IMR-90 (cell line): Measurements from ENCODE around the gene BMP7. TPM values are rescaled to one million over a fixed set of nuclear protein-coding genes. Genes with fewer than 3 reads are reported as not detected.

Experiments
- ATAC-seq: fragments of 200-7000 bp; cut with Tn5 transposase; 2 replicates; pipeline ENCODE4 v1.9.1; 2020; ENCODE audit warnings: low read depth, mild to moderate bottlenecking, moderate library complexity
- BruUV-seq: library from RNA; stranded (reverse); fragments of 400-500 nt; replicated peaks from 2 replicates; lab custom pipeline; 2021; lab: Mats Ljungman, UMichigan
- CTCF ChIA-PET: fragments of 300-600 bp; formaldehyde crosslinking; extraction: SDS; loops from one replicate; lab custom pipeline; 2021; ENCODE audit warnings: antibody characterized with exemption; lab: Yijun Ruan, JAX
- POLR2A ChIA-PET: fragments of 300-600 bp; sonication (Branson Sonifier 250); formaldehyde crosslinking; loops from one replicate; lab custom pipeline; 2022; ENCODE audit warnings: antibody characterized with exemption; ENCODE audit not compliant: unreplicated experiment; lab: Charles Lee
- DNase-seq: peaks from one replicate; pipeline ENCODE4 v3.0.0; 2013
- H2AFZ ChIP-seq: replicated peaks from 2 replicates; pipeline ENCODE3; 2013; ENCODE audit warnings: low read length, mild to moderate bottlenecking; ENCODE audit not compliant: poor library complexity
- H2AK5ac ChIP-seq: 2 replicates; pipeline ENCODE4 v1.6.1; 2013; ENCODE audit warnings: low read depth, low read length, inconsistent platforms
- H2AK9ac ChIP-seq: replicated peaks from 2 replicates; pipeline ENCODE3; 2013; ENCODE audit warnings: mild to moderate bottlenecking, low read depth, low read length, moderate library complexity; ENCODE audit not compliant: poor library complexity
- H2BK120ac ChIP-seq: 2 replicates; pipeline ENCODE4 v1.6.1; 2013; ENCODE audit warnings: low read depth, low read length, inconsistent platforms
- H2BK15ac ChIP-seq: 3 replicates; pipeline ENCODE4 v1.6.1; 2013; ENCODE audit warnings: low read depth, low read length, inconsistent platforms
- H2BK20ac ChIP-seq: 2 replicates; pipeline ENCODE4 v1.6.1; 2013; ENCODE audit warnings: low read depth, mild to moderate bottlenecking, inconsistent platforms, low read length, moderate library complexity
- H2BK5ac ChIP-seq: 2 replicates; pipeline ENCODE4 v1.6.1; 2013; ENCODE audit warnings: mild to moderate bottlenecking, low read depth, low read length, inconsistent platforms; ENCODE audit not compliant: poor library complexity, severe bottlenecking
- H3K14ac ChIP-seq: replicated peaks from 2 replicates; pipeline ENCODE4 v1.6.1; 2013; ENCODE audit warnings: low read depth, low read length, inconsistent platforms
- H3K18ac ChIP-seq: 2 replicates; pipeline ENCODE4 v1.6.1; 2013; ENCODE audit warnings: low read depth, low read length, control low read depth
- H3K23ac ChIP-seq: 2 replicates; pipeline ENCODE4 v1.6.1; 2013; ENCODE audit warnings: low read depth, low read length, inconsistent platforms
- H3K27ac ChIP-seq: 2 replicates; pipeline ENCODE4 v1.5.1; 2013; ENCODE audit warnings: mild to moderate bottlenecking, control low read depth, low read length; ENCODE audit not compliant: insufficient read depth
- H3K27me3 ChIP-seq: 2 replicates; pipeline ENCODE4 v1.6.1; 2013; ENCODE audit warnings: low read length; ENCODE audit not compliant: control insufficient read depth, insufficient read depth
- H3K36me3 ChIP-seq: 2 replicates; pipeline ENCODE4 v1.6.1; 2013; ENCODE audit warnings: low read length, mixed read lengths; ENCODE audit not compliant: control insufficient read depth, insufficient read depth
- H3K4ac ChIP-seq: 2 replicates; pipeline ENCODE4 v1.6.1; 2013; ENCODE audit warnings: low read depth, low read length, inconsistent platforms
- H3K4me1 ChIP-seq: 2 replicates; pipeline ENCODE4 v1.6.1; 2013; ENCODE audit warnings: low read length, mixed read lengths; ENCODE audit not compliant: control insufficient read depth, insufficient read depth
- H3K4me2 ChIP-seq: 2 replicates; pipeline ENCODE4 v1.6.1; 2013; ENCODE audit warnings: low read depth, mild to moderate bottlenecking, control low read depth, low read length, moderate library complexity
- H3K4me3 ChIP-seq: 2 replicates; pipeline ENCODE4 v1.5.1; 2013; ENCODE audit warnings: low read depth, mild to moderate bottlenecking, control low read depth, low read length, moderate library complexity; ENCODE audit not compliant: insufficient read depth
- H3K56ac ChIP-seq: 2 replicates; pipeline ENCODE4 v1.6.1; 2013; ENCODE audit warnings: low read length, inconsistent platforms; ENCODE audit not compliant: insufficient read depth; ENCODE audit errors: extremely low read depth
- H3K79me1 ChIP-seq, 2 experiments: 2 replicates each; pipeline ENCODE4 v1.6.1; 2013; ENCODE audit warnings: low read length in 2 of 2, inconsistent platforms in 1 of 2, low read depth in 1 of 2
- H3K9ac ChIP-seq: 2 replicates; pipeline ENCODE4 v1.6.1; 2013; ENCODE audit warnings: low read depth, low read length, control low read depth
- H3K9me1 ChIP-seq: 2 replicates; pipeline ENCODE4 v1.6.1; 2013; ENCODE audit warnings: low read length, inconsistent platforms; ENCODE audit not compliant: insufficient read depth
- H3K9me3 ChIP-seq: 2 replicates; pipeline ENCODE4 v1.6.1; 2013; ENCODE audit warnings: low read length; ENCODE audit not compliant: control insufficient read depth, insufficient read depth
- H4K20me1 ChIP-seq: 2 replicates; pipeline ENCODE4 v1.6.1; 2013; ENCODE audit warnings: low read length, inconsistent platforms; ENCODE audit not compliant: insufficient read depth
- H4K5ac ChIP-seq: 2 replicates; pipeline ENCODE4 v1.6.1; 2013; ENCODE audit warnings: mild to moderate bottlenecking, low read depth, low read length, control low read depth
- H4K8ac ChIP-seq, 2 experiments: 2 replicates each; pipeline ENCODE4 v1.6.1; 2013; ENCODE audit warnings: low read depth in 2 of 2, low read length in 2 of 2, control low read depth in 1 of 2, inconsistent platforms in 1 of 2
- H4K91ac ChIP-seq: 2 replicates; pipeline ENCODE4 v1.6.1; 2013; ENCODE audit warnings: low read depth, low read length, inconsistent platforms; ENCODE audit not compliant: insufficient read depth
- BHLHE40 ChIP-seq: fragments of 150-350 bp; IDR thresholded peaks from 2 replicates; pipeline ENCODE4 v1.6.1; 2016; ENCODE audit warnings: mild to moderate bottlenecking, low read depth, low read length
- CEBPB ChIP-seq: IDR thresholded peaks from 2 replicates; pipeline ENCODE4 v1.6.1; 2012; ENCODE audit warnings: low read depth, low read length, improper control_type of control experiment
- CHD1 ChIP-seq: IDR thresholded peaks from 2 replicates; pipeline ENCODE4 v1.6.1; 2012; ENCODE audit warnings: low read depth, low read length, improper control_type of control experiment
- ELK1 ChIP-seq: fragments of 150-350 bp; IDR thresholded peaks from 2 replicates; pipeline ENCODE4 v1.6.1; 2016; ENCODE audit warnings: low read depth, mild to moderate bottlenecking, low read length, moderate library complexity, borderline replicate concordance
- FOS ChIP-seq: fragments of 150-350 bp; IDR thresholded peaks from 2 replicates; pipeline ENCODE4 v1.6.1; 2016; ENCODE audit warnings: low read depth, low read length
- MAFK ChIP-seq: IDR thresholded peaks from 2 replicates; pipeline ENCODE4 v1.6.1; 2012; ENCODE audit warnings: low read depth, low read length, improper control_type of control experiment
- MAZ ChIP-seq: IDR thresholded peaks from 2 replicates; pipeline ENCODE4 v1.6.1; 2012; ENCODE audit warnings: low read depth, mild to moderate bottlenecking, low read length, improper control_type of control experiment, moderate library complexity, borderline replicate concordance
- MXI1 ChIP-seq: IDR thresholded peaks from 2 replicates; pipeline ENCODE4 v1.6.1; 2012; ENCODE audit warnings: low read depth, mild to moderate bottlenecking, low read length, moderate library complexity, borderline replicate concordance
- NFE2L2 ChIP-seq: fragments of 150-350 bp; IDR thresholded peaks from 2 replicates; pipeline ENCODE4 v1.6.1; 2016; ENCODE audit warnings: low read depth, mild to moderate bottlenecking, low read length
- POLR2A ChIP-seq: IDR thresholded peaks from 2 replicates; pipeline ENCODE4 v1.6.1; 2012; ENCODE audit warnings: mild to moderate bottlenecking, low read depth, low read length
- RAD21 ChIP-seq: IDR thresholded peaks from 2 replicates; pipeline ENCODE4 v1.6.1; 2012; ENCODE audit warnings: low read length, improper control_type of control experiment
- RCOR1 ChIP-seq: IDR thresholded peaks from 2 replicates; pipeline ENCODE4 v1.6.1; 2012; ENCODE audit warnings: mild to moderate bottlenecking, low read length, improper control_type of control experiment; ENCODE audit not compliant: insufficient replicate concordance
- RFX5 ChIP-seq: IDR thresholded peaks from 2 replicates; pipeline ENCODE4 v1.8.0; 2012; ENCODE audit warnings: low read depth, mild to moderate bottlenecking, low read length, moderate library complexity
- SMC3 ChIP-seq: fragments of 150-350 bp; IDR thresholded peaks from 2 replicates; pipeline ENCODE4 v1.6.1; 2016; ENCODE audit warnings: low read depth, mild to moderate bottlenecking, antibody characterized with exemption, low read length, moderate library complexity
- USF2 ChIP-seq: fragments of 150-350 bp; IDR thresholded peaks from 2 replicates; pipeline ENCODE4 v1.6.1; 2017; ENCODE audit warnings: mild to moderate bottlenecking, antibody characterized with exemption, low read length, low read depth
- WGBS, 2 experiments: methylation state at CpG; one replicate each; pipeline versions ENCODE4 v1.1.5 to v1.1.7; 2013; ENCODE audit warnings: missing lambda C conversion rate in 2 of 2; ENCODE audit not compliant: insufficient read length in 1 of 2; ENCODE audit errors: extremely low coverage in 2 of 2; 5-methylcytosine and 5-hydroxymethylcytosine counted together
- dilution Hi-C: fragments of 300-500 bp; cut with HindIII; formaldehyde crosslinking; loops from one replicate; pipeline ENCODE4 v1.14.3; 2018; ENCODE audit warnings: low sequenced_read_pairs; ENCODE audit not compliant: unreplicated experiment
- in situ Hi-C: fragments of 300-500 bp; cut with MboI; formaldehyde crosslinking; loops from 3 replicates; pipeline ENCODE4 v1.14.3; 2019; ENCODE audit warnings: low sequenced_read_pairs, inconsistent platforms, mixed read lengths
- intact Hi-C: fragments of 100-400 bp; cut with micrococcal nuclease; formaldehyde crosslinking; loops from 2 replicates; pipeline ENCODE4 v1.10.0; 2022
- polyA plus RNA-seq, 3 experiments: library from polyadenylated mRNA; depleted of rRNA; stranded (reverse); fragments of >200 nt; gene quantifications; 2 replicates each; pipeline ENCODE4 v1.2.3, GENCODE V29; 2012; ENCODE audit warnings: low replicate concordance in 1 of 3
- total RNA-seq: library from RNA; depleted of rRNA; stranded (reverse); fragments of >200 nt; gene quantifications from 2 replicates; pipeline ENCODE4 v1.2.3, GENCODE V29; 2012
- TF ChIP-seq, protein P1 (sequence below): conservative IDR thresholded peaks from 2 replicates; pipeline ENCODE4 v1.5.1; 2012; ENCODE audit warnings: mild to moderate bottlenecking, low read depth, low read length, improper control_type of control experiment

BMP7 gene
- total and polyA plus RNA-seq, 2 of the 4 experiments (the other 2 are of a cell fraction), result not detected

DNA sequence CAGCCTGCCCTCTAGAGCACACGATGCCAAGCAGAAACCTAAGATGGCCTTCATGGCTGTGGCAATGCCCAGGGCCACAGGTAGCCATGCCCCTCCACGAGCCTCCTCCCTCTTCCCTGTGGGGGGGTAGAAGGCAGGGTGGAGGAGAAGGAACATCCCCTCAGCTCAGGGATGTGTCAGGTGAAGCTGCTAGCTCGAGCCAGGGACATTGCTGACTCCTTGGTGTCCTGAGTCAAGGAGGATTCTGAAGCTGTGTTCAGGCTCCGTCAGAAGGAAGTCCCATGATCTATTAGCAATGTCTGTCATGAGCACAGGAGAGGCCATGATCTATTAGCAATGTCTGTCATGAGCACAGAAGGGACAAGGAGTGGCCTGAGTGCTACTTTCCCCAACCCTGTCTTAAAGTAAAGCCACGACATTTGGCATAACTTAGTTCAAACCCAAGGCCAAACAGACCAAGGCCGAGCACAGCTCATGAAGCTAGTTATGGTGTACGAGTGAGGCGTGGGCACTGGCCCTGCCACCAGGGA lies 87.8 kb downstream of the BMP7 start:
- H4K8ac ChIP-seq, result no peak overlapping the region
- H4K5ac ChIP-seq, result no peak overlapping the region
- H3K9me3 ChIP-seq, result peaks cover 31% of the 10 kb centered on the region
- H3K4me3 ChIP-seq, result no peak overlapping the region
- WGBS, 2 experiments, result 13% methylated on average over 1 of the region's 8 CpGs; no CpG with 5 or more reads in 1 of the 2 experiments
- no peak overlapping the region for H3K27ac ChIP-seq
- no peak overlapping the region for H2AK9ac ChIP-seq
- TF ChIP-seq RFX5 (no peak), FOS (no peak), CHD1 (no peak), NFE2L2 (no peak), MAFK (no peak), SMC3 (no peak), USF2 (no peak), RAD21 (no peak), MXI1 (no peak), ELK1 (no peak), MAZ (no peak), POLR2A (no peak), RCOR1 (no peak), CEBPB (no peak), BHLHE40 (no peak)
- TF ChIP-seq, protein P1, sequence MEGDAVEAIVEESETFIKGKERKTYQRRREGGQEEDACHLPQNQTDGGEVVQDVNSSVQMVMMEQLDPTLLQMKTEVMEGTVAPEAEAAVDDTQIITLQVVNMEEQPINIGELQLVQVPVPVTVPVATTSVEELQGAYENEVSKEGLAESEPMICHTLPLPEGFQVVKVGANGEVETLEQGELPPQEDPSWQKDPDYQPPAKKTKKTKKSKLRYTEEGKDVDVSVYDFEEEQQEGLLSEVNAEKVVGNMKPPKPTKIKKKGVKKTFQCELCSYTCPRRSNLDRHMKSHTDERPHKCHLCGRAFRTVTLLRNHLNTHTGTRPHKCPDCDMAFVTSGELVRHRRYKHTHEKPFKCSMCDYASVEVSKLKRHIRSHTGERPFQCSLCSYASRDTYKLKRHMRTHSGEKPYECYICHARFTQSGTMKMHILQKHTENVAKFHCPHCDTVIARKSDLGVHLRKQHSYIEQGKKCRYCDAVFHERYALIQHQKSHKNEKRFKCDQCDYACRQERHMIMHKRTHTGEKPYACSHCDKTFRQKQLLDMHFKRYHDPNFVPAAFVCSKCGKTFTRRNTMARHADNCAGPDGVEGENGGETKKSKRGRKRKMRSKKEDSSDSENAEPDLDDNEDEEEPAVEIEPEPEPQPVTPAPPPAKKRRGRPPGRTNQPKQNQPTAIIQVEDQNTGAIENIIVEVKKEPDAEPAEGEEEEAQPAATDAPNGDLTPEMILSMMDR, result no peak
- no peaks in the 10 kb centered on the region for H3K36me3 ChIP-seq
- H4K91ac ChIP-seq, result no peak overlapping the region
- DNase-seq (no peak), ATAC-seq (no peak)
- no peak overlapping the region for H3K56ac ChIP-seq
- intact Hi-C loops (no loop called here), in situ Hi-C loops (no loop called here), dilution Hi-C loops (no loop called here)
- H2BK120ac ChIP-seq, result no peak overlapping the region
- ChIA-PET POLR2A (no interaction called here), CTCF (no interaction called here)
- no peaks in the 10 kb centered on the region for H3K27me3 ChIP-seq
- no TSS peak for BruUV-seq
- H2AK5ac ChIP-seq, result no peak overlapping the region
- no peak overlapping the region for H2BK5ac ChIP-seq
- no peak overlapping the region for H2AFZ ChIP-seq
- no peak overlapping the region for H3K4ac ChIP-seq
- no peaks in the 10 kb centered on the region for H3K79me1 ChIP-seq
- no peaks in the 10 kb centered on the region for H4K20me1 ChIP-seq
- H2BK20ac ChIP-seq, result no peak overlapping the region
- H3K23ac ChIP-seq, result no peak overlapping the region
- no peak overlapping the region for H3K18ac ChIP-seq
- no peaks in the 10 kb centered on the region for H3K9me1 ChIP-seq
- no peak overlapping the region for H3K14ac ChIP-seq
- H3K4me2 ChIP-seq, result no peak overlapping the region
- no peak overlapping the region for H3K9ac ChIP-seq
- no peaks in the 10 kb centered on the region for H3K4me1 ChIP-seq
- H2BK15ac ChIP-seq, result no peak overlapping the region
